ENCODE results near the gene FETUB. TPM values are rescaled to one million over a fixed set of nuclear protein-coding genes. Genes with fewer than 3 reads are reported as not detected.

FETUB gene
- total and polyA plus RNA-seq, 2 of the 4 experiments (the other 2 are of a cell fraction) = not detected

DNA sequence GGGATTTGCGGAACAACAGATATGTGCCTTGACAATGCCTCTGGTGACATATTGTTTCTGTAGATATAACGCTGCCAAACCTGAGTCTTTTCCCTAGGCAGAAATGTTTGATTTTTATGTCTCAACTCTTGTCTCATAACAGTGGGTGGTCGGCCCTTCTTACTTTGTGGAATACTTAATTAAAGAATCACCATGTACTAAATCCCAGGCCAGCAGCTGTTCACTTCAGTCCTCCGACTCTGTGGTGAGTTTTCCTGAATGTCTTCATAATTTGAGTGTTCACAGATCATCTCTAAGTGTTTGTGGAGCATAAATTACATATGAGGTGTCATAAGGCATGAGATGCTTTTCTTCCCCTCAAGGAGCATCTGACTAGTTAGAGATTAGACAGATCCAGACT is 5.9 kb downstream of the FETUB start:
- no peak for TF ChIP-seq CHD1 (IDR thresholded peaks at IDR 0.05; ENCODE audit: low read depth, low read length)
- no peak for TF ChIP-seq MXI1 (IDR thresholded peaks at IDR 0.05; ENCODE audit: borderline replicate concordance, low read depth, low read length)
- TF ChIP-seq NFE2L2 (IDR thresholded peaks at IDR 0.05; ENCODE audit: low read depth, low read length) = no peak
- no peak for TF ChIP-seq ELK1 (IDR thresholded peaks at IDR 0.05; ENCODE audit: borderline replicate concordance, low read depth, low read length)
- no peak for TF ChIP-seq SMC3 (IDR thresholded peaks at IDR 0.05; ENCODE audit: low read depth, low read length)
- TF ChIP-seq RFX5 (IDR thresholded peaks at IDR 0.05; ENCODE audit: low read depth, low read length) = no peak
- no peak for TF ChIP-seq FOS (IDR thresholded peaks at IDR 0.05; ENCODE audit: low read depth, low read length)
- TF ChIP-seq CEBPB (IDR thresholded peaks at IDR 0.05; ENCODE audit: low read depth, low read length) = no peak
- TF ChIP-seq RCOR1 (IDR thresholded peaks at IDR 0.05; ENCODE audit: insufficient replicate concordance, low read length) = no peak
- no peak for TF ChIP-seq POLR2A (IDR thresholded peaks at IDR 0.05; ENCODE audit: low read depth, low read length)
- TF ChIP-seq, protein P1, sequence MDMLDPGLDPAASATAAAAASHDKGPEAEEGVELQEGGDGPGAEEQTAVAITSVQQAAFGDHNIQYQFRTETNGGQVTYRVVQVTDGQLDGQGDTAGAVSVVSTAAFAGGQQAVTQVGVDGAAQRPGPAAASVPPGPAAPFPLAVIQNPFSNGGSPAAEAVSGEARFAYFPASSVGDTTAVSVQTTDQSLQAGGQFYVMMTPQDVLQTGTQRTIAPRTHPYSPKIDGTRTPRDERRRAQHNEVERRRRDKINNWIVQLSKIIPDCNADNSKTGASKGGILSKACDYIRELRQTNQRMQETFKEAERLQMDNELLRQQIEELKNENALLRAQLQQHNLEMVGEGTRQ (IDR thresholded peaks at IDR 0.05; ENCODE audit: low read depth, low read length) = no peak
- TF ChIP-seq MAFK (IDR thresholded peaks at IDR 0.05; ENCODE audit: low read depth, low read length) = no peak
- no peak for TF ChIP-seq CTCF (conservative IDR thresholded peaks at IDR 0.05; ENCODE audit: low read depth, low read length)
- TF ChIP-seq BHLHE40 (IDR thresholded peaks at IDR 0.05; ENCODE audit: low read depth, low read length) = no peak
- TF ChIP-seq RAD21 (IDR thresholded peaks at IDR 0.05; ENCODE audit: low read length) = no peak
- no peak for TF ChIP-seq MAZ (IDR thresholded peaks at IDR 0.05; ENCODE audit: borderline replicate concordance, low read depth, low read length)
- no peak overlapping the region for H3K23ac ChIP-seq (ENCODE audit: low read depth, low read length)
- DNase-seq = no peak
- WGBS, 2 experiments (ENCODE audit: extremely low coverage in 2 of 2, insufficient read length in 1 of 2) = no CpG with 5 or more reads among the region's 4 CpGs
- H2AK9ac ChIP-seq (replicated peaks; ENCODE audit: low read depth, low read length, poor library complexity) = no peak overlapping the region
- H3K14ac ChIP-seq (replicated peaks; ENCODE audit: low read depth, low read length) = no peak overlapping the region
- no peaks in the 10 kb centered on the region for H4K20me1 ChIP-seq (ENCODE audit: insufficient read depth, low read length)
- H3K9me1 ChIP-seq (ENCODE audit: insufficient read depth, low read length) = no peaks in the 10 kb centered on the region
- no peak overlapping the region for H3K27ac ChIP-seq (ENCODE audit: insufficient read depth, low read length)
- no peak overlapping the region for H3K9ac ChIP-seq (ENCODE audit: low read depth, low read length)
- no TSS peak for BruUV-seq (replicated peaks)
- in situ Hi-C loops (cut with MboI; ENCODE audit: low sequenced_read_pairs) (no loop called here), dilution Hi-C loops (cut with HindIII; ENCODE audit: low sequenced_read_pairs, unreplicated experiment) (no loop called here), intact Hi-C loops (cut with micrococcal nuclease) (no loop called here)
- H3K4me1 ChIP-seq (ENCODE audit: control insufficient read depth, insufficient read depth, low read length) = no peaks in the 10 kb centered on the region
- no peak for ATAC-seq (ENCODE audit: low read depth)
- peaks cover 15% of the 10 kb centered on the region for H3K27me3 ChIP-seq (ENCODE audit: control insufficient read depth, insufficient read depth, low read length)
- H4K8ac ChIP-seq (ENCODE audit: low read depth in 2 of 2, low read length in 2 of 2) = no peak overlapping the region
- H3K56ac ChIP-seq (ENCODE audit: extremely low read depth, insufficient read depth, low read length) = no peak overlapping the region
- H3K4me3 ChIP-seq (ENCODE audit: insufficient read depth, low read depth, low read length) = no peak overlapping the region
- POLR2A ChIA-PET (ENCODE audit: unreplicated experiment) = no interaction called here
- H4K5ac ChIP-seq (ENCODE audit: low read depth, low read length) = no peak overlapping the region
- H2AK5ac ChIP-seq (ENCODE audit: low read depth, low read length) = no peak overlapping the region
- no peak overlapping the region for H2BK15ac ChIP-seq (ENCODE audit: low read depth, low read length)
- H2BK20ac ChIP-seq (ENCODE audit: low read depth, low read length) = no peak overlapping the region
- CTCF ChIA-PET = interaction anchor here (0.9 kb wide), 1 partner anchor 58 kb away, joined by 4 read pairs; no protein-coding TSS in a partner anchor
- H2BK120ac ChIP-seq (ENCODE audit: low read depth, low read length) = no peak overlapping the region
- H3K4ac ChIP-seq (ENCODE audit: low read depth, low read length) = no peak overlapping the region
- H2AFZ ChIP-seq (replicated peaks; ENCODE audit: low read length, poor library complexity) = no peak overlapping the region
- H3K18ac ChIP-seq (ENCODE audit: low read depth, low read length) = no peak overlapping the region
- no peaks in the 10 kb centered on the region for H3K36me3 ChIP-seq (ENCODE audit: control insufficient read depth, insufficient read depth, low read length)
- H3K9me3 ChIP-seq (ENCODE audit: control insufficient read depth, insufficient read depth, low read length) = no peaks in the 10 kb centered on the region
- H4K91ac ChIP-seq (ENCODE audit: insufficient read depth, low read depth, low read length) = no peak overlapping the region
- H3K4me2 ChIP-seq (ENCODE audit: low read depth, low read length) = no peak overlapping the region
- no peaks in the 10 kb centered on the region for H3K79me1 ChIP-seq (ENCODE audit: low read depth in 1 of 2, low read length in 2 of 2)
- no peak overlapping the region for H2BK5ac ChIP-seq (ENCODE audit: low read depth, low read length, poor library complexity, severe bottlenecking)

All from IMR-90 (cell line).